Measurements from ENCODE around the gene ARHGEF3.

DNA sequence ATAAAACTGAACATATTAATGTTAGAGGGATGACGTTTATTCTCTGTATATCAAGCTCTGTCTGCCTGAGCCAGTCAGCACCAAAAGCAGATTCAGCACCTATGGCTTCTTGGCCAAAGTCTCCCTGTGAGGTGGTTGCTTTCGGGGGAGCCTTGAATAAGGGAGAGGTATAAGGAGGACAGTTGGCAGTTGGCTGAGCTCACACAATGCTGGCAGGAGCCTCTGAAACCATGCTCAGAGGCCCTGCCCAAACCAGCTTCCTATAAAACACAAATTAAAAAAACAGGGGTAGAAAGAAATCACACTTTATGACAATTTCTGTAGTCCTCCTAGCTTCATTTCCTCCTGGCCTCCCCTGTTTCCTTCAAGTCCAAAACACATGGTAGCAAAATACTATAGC lies 18.8 kb downstream of the ARHGEF3 start:
- TF ChIP-seq, protein P1, sequence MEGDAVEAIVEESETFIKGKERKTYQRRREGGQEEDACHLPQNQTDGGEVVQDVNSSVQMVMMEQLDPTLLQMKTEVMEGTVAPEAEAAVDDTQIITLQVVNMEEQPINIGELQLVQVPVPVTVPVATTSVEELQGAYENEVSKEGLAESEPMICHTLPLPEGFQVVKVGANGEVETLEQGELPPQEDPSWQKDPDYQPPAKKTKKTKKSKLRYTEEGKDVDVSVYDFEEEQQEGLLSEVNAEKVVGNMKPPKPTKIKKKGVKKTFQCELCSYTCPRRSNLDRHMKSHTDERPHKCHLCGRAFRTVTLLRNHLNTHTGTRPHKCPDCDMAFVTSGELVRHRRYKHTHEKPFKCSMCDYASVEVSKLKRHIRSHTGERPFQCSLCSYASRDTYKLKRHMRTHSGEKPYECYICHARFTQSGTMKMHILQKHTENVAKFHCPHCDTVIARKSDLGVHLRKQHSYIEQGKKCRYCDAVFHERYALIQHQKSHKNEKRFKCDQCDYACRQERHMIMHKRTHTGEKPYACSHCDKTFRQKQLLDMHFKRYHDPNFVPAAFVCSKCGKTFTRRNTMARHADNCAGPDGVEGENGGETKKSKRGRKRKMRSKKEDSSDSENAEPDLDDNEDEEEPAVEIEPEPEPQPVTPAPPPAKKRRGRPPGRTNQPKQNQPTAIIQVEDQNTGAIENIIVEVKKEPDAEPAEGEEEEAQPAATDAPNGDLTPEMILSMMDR (IDR thresholded peaks at IDR 0.05; ENCODE audit: low read depth, low read length), result no peak
- no peak for TF ChIP-seq EZH2phosphoT487 (IDR thresholded peaks at IDR 0.05; ENCODE audit: low read depth)

All from OCI-LY3 (cell line).